ENCODE data around the gene HP1BP3. TPM values are rescaled to one million over a fixed set of nuclear protein-coding genes. Genes with fewer than 3 reads are reported as not detected.
"Not testable (repeated sequence)": the region's sequence is repeated elsewhere in the genome, so short reads cannot be mapped to it uniquely, and the experiment has no call there.

The HP1BP3 gene, protein sequence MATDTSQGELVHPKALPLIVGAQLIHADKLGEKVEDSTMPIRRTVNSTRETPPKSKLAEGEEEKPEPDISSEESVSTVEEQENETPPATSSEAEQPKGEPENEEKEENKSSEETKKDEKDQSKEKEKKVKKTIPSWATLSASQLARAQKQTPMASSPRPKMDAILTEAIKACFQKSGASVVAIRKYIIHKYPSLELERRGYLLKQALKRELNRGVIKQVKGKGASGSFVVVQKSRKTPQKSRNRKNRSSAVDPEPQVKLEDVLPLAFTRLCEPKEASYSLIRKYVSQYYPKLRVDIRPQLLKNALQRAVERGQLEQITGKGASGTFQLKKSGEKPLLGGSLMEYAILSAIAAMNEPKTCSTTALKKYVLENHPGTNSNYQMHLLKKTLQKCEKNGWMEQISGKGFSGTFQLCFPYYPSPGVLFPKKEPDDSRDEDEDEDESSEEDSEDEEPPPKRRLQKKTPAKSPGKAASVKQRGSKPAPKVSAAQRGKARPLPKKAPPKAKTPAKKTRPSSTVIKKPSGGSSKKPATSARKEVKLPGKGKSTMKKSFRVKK
- 100 to 1,000 TPM; 229 to 264 (median 263) TPM for polyA plus RNA-seq (ENCODE audit: insufficient read length in 3 of 3)

DNA sequence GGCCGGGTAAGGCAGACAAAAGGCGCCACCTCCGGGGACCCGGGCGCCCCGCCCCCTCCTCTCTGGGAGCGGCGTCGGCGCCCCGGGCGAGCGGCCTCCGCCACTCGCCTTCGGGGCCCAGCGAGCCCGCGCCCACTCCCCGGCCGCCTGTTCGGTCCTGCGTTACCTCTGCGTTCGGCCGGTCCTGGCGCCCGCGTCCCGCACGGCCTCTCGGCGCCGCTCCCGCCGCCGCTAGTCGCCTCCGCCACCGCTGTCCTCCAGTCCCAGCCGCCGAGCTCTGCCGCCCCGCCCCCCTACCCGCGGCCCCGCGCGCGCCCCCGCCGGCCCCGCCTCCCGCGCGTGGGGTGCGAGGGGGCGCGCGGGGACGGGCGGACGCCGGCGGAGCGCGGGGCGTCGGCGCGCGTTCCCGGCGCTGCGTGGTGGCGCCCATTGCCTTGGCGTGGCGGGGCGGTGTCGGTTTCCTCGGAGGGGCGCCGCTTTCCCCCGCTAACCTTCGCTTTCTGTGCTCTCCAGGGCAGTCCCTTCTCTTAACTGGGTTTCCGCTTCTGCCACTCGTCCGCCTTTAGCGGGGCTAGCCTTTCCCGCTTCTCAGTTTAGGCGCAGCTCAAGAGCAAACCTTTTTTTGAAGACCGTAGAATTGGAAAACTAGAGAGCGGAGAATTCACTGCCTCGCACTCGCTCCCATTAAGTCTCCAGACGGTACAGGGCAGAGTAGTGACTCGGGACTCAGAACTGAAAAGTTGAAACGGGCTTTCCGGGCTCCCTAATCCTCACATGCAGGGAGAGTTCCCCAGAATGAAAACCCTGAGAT is at the start of gene HP1BP3:
Gene HP1BP3, minus strand, starts transcription at position 279 of the 811 bp plus-strand sequence. CDS start 6,867 bp downstream, outside the sequence.
- peak; percentile 53 to 64 (median 63) for DNase-seq (ENCODE audit: low read depth in 3 of 3, low spot score in 2 of 3)

DNA sequence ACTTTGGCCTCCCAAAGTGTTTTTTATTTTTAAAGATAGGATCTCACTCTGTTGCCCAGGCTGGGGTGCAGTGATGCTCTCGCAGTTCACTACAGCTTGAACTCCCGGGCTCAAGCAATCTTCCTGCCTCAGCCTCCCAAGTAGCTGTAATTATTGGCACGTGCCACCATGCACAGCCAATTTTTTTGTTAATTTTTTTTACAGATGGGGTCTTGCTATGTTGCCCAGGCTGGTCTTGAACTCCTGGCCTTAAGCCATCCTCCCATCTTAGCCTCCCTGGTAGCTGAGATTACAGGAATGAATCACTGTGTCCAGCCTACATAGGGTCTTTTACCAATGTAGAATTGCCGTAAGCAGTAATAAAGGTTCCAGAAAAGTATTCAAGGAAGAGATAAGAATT is 49.1 kb upstream of the HP1BP3 start:
- DNase-seq (ENCODE audit: low read depth in 3 of 3, low spot score in 2 of 3), result no peak

DNA sequence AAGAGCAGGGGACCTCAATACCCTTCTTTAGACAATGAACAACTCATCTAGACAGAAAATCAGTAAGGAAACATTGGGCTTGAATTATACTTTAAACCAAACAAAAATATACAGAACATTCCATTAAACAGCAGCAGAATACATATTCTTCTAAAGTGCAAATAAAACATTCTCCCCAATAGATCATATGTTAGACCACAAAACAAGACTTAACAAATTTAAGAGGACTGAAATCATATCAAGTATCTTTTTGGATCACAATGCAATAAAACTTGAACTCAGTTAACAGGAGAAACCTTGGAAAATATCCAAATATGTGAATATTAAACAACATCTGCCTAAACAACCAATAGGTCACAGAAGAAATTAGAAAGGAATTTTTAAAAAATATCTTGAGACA is 47.7 kb upstream of the HP1BP3 start:
- DNase-seq (ENCODE audit: low read depth in 3 of 3, low spot score in 2 of 3), result no peak

DNA sequence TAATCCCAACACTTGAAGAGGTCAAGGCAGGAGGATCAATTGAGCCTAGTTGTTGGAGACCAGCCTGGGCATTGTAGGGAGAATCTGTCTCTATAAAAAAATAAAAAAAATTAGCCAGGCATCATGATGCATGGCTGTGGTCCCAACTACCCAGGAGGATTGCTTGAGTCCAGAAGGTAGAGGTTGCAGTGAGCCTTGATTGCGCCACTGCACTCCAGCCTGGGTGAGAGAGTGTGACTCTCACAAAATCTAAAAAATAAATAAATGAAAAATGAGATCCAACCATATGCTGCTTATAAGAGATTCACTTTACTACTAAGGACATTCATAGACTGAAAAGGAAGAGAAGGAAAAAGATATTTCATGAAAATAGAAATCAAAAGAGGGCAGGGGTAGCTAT is 47.1 kb upstream of the HP1BP3 start:
- no peak for DNase-seq (ENCODE audit: low read depth in 3 of 3, low spot score in 2 of 3)

DNA sequence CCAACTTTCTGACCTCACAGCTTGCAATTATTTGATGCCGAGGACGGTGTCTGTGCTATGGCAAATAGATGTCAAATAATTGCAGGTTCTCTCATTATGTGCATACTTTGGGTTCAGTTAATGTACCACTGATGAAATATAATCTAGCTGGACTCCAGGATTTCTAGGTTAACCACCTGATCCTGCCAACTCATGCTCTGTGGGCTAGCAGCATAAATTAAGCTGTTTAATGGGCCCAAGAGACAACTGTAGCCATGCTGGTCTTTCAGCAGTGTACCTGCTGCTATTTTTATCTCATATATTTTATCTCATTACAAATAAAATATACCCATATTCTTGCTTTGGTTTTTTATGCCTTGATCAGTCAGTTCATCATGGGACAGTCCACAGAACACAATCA is 43.3 kb upstream of the HP1BP3 start:
- DNase-seq (ENCODE audit: low read depth in 3 of 3, low spot score in 2 of 3), result no peak

DNA sequence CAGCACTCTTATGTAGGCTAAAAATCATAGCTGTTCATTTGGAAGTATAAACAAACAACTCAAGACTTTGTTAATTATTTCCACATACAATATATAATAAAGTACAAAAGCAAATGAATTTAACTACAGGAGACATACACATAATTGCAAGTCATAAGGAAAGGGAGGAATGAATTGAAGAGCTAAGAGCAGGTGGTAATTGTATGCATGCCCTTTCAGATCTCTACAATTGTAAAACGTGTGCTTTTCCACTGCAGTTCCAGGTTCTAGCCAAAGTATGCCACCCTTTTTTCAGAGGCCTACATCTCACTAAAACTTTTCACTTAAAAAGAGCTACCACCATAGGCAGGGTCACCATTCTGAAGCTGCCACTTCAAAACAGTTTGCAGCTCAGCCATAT is 42.8 kb upstream of the HP1BP3 start:
- DNase-seq (ENCODE audit: low read depth in 3 of 3, low spot score in 2 of 3), result no peak

DNA sequence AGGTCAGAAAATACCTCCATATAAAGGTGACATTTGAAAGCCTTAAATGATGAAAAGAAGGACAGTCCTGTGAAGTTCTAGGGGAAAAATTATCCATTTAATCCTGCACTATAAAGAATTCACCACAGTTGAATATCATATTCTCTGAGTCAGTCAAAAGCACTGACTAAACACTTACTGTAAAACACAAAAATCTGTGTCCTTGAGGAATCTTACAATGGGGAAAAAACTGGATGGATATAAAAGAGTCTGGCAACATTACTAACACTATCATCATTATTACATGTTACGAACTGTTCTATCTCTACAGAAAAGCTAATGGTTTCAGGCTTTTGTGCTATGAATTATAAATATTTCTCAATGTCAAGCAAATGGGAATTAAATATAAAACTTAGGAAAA is 42.4 kb upstream of the HP1BP3 start:
- no peak for DNase-seq (ENCODE audit: low read depth in 3 of 3, low spot score in 2 of 3)

DNA sequence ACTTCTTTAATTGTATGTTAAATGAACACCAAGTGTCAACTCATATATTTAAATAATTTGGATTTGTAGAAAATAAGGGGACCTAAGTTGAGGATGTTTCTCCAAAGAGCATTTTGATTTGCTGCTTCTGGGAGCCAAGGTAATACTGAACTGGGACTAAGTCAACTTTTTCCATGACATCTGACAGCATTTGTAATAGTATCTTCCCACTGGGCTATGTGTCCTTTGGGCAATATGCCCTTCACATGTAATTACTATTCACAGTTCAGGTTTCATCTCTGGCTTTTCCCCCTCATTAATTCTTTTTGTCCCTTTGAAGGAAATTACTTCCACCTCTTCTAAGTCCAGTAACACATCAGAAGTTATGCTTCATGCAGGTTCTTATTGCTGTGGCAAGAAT is 36.7 kb upstream of the HP1BP3 start:
- no peak for DNase-seq (ENCODE audit: low read depth in 3 of 3, low spot score in 2 of 3)

DNA sequence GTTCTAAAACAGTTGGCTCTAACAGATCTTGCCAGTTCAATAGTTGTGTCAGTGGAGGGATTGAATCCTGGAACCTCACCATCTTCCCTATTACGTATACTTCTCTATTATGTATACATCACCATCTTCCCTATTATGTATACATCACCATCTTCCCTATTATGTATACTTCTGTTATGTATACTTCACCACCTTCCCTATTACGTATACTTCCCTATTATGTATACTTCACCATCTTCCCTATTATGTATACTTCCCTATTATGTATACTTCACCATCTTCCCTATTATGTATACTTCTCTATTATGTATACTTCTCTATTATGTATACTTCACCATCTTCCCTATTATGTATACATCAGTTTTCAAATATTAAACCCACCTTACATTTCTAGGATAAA is 34.4 kb upstream of the HP1BP3 start:
- no peak for DNase-seq (ENCODE audit: low read depth in 3 of 3, low spot score in 2 of 3)

DNA sequence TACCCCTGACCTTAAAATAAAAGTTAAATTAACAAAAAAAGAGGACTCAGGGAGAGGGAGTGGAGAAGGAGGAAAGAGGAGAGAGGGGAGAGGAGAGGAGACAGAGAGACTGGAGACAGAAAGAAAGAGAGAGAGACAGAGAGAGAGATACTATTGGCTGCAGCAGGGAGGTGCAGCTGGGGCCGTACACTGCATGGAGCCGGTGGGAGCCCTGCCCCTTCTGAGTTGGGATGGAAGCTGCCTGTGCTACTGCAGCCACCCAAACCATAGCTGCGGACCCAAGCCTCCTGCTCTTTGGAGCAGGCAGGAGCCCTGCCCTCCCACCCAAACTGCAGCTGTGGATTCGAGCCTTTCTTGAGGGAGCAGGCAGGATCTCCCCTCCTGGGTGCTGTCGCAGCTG is 32.7 kb upstream of the HP1BP3 start:
- no peak for DNase-seq (ENCODE audit: low read depth in 3 of 3, low spot score in 2 of 3)

DNA sequence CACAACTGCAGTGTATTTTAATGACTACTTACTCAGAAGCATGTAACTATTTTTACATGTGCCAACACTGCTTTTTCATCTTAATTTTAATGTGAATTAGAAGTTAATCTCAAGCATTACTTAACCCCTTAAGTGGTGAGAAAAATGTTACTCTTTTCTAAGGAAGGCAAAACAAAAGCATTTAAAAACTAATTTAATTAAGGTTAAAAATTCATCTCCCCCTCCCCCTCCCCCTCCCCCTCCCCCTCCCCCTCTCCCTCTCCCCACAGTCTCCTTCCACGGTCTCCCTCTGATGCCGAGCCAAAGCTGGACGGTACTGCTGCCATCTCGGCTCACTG is 27.4 kb upstream of the HP1BP3 start:
- no peak for DNase-seq (ENCODE audit: low read depth in 3 of 3, low spot score in 2 of 3)

DNA sequence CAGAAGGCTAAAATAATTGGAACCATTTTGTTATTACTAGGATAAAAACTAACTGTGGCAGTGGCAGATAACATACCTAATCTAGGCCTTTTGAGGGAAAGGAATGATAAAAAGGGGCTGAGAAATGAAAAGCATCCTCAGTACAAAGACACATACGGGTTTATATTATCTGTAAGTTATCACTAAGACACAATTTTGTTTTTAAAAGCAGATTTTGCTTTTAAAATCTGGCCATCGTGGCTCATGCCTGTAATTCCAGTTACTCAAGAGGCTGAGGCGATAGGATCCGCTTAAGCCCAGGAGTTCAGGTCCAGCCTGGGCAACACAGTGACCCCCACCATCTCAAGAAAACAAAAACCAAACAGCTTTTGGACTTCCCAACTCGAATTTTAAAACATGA is 24.8 kb upstream of the HP1BP3 start:
- DNase-seq (ENCODE audit: low read depth in 3 of 3, low spot score in 2 of 3), result no peak

DNA sequence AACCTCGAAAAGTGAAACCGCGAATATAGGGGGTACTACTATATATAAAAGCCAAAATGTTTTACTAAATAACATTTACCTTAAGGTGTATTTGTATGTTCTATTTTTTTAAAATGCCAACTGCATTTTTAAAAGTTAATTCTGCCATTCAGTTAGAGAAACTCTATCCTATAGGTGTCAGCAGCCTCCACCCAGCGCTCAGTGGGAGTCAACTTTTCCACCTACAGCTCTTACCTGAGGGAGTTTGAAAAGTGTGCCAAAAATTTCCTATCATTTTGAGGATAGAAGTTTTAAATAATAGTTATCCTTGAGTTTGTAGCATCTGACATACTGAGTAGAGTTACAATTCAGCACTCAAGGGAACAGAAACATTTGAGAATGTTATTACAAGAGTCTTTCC is 6.1 kb upstream of the HP1BP3 start:
- DNase-seq (ENCODE audit: low read depth in 3 of 3, low spot score in 2 of 3), result no peak

DNA sequence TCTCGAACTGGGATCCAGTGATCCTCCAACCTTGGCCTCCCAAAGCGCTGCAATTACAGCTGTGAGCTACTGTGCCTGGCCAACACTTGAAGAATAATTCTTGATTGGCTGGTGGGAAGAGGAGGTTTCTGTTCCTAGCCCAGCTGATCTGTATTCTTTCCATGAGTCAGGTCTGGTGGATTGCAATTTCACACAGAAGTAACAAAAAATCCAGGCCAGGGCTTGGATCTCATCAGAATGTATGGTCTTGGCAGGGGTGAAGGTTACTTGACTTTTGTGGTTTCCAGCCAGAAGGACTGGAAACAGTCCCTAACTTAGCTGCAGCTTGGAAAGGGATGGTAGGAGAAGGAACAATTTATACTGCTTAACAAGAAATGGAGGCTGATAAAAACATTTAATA is 5.1 kb upstream of the HP1BP3 start:
- DNase-seq (ENCODE audit: low read depth in 3 of 3, low spot score in 2 of 3), result no peak

DNA sequence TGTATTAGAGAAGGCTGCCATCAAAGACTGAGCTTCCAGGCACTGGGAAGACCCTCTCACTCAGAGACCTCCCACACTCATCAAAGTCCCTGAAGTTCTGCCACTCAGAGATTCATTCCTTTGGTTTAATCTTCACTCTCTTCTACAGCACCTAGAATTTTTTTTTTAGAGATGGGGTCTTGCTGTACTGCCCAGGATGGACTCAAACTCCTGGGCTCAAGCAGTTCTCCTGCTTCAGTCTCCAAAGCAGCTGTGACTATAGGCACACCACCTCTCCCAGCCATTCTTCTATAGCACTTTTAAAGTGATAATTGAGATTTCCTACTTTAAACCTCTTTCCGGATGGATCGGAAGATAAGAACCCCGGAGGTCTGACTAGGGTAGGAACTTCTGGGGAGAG is 3.7 kb upstream of the HP1BP3 start:
- DNase-seq (ENCODE audit: low read depth in 3 of 3, low spot score in 2 of 3), result no peak

DNA sequence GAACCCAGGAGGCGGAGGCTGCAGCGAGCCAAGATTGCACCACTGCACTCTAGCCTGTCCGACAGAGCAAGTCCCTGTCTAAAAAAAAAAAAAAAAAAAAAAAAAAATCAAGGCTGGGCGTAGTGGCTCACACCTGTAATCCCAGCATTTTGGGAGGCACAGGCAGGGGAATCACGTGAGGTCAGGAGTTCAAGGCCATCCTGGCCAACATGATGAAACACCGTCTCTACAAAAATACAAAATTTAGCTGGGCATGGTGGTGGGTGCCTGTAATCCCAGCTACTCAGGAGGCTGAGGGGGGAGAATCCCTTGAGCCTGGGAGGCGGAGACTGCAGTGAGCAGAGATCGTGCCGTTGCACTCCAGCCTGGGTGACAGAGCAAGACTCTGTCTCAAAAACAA is 2.5 kb upstream of the HP1BP3 start:
- not testable (repeated sequence) for DNase-seq (ENCODE audit: low read depth in 3 of 3, low spot score in 2 of 3)

DNA sequence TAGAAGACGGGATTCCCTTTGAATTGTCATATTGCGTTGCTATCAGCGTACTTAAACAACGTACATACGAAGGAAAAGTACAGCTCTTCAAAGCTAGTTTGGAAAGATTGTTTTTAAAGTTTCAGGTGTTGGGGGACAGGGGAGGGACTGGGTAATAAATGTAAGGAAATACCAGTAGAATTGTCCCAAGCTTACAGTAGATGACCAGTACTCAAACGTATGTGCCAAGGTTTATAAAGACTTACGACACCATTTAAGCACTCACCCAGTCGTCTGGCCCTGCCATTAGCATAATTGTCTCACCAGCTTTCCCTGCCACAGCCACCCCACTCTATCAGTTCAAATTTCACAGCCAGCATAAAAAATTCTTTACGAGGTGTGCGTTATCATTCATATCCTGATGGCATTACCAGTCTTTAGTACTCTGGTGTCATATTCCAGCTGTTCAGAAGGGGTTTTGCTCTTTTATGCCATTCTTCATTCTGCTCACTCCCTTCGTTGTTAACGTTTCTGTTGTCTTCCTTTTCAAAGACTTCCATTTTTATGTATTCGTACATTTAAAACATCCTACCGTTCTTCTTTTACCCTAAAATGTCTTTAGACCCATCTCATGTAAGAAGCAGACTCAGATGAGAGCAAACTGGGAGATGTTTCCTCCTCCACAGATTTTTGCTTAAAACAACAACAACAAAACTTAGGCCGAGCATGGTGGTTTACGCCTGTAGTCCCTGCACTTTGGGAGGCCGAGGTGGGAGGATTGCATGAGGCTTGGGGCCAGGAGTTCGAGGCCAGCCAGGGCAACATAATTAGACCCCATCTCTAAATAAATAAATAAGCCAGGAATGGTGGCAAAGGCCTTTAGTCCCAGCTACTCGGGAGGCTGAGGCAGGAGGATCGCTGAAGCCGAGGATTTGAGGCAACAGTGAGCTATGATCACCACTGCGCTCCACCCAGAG is 1.0 kb upstream of the HP1BP3 start:
- DNase-seq (ENCODE audit: low read depth in 3 of 3, low spot score in 2 of 3), result no peak

DNA sequence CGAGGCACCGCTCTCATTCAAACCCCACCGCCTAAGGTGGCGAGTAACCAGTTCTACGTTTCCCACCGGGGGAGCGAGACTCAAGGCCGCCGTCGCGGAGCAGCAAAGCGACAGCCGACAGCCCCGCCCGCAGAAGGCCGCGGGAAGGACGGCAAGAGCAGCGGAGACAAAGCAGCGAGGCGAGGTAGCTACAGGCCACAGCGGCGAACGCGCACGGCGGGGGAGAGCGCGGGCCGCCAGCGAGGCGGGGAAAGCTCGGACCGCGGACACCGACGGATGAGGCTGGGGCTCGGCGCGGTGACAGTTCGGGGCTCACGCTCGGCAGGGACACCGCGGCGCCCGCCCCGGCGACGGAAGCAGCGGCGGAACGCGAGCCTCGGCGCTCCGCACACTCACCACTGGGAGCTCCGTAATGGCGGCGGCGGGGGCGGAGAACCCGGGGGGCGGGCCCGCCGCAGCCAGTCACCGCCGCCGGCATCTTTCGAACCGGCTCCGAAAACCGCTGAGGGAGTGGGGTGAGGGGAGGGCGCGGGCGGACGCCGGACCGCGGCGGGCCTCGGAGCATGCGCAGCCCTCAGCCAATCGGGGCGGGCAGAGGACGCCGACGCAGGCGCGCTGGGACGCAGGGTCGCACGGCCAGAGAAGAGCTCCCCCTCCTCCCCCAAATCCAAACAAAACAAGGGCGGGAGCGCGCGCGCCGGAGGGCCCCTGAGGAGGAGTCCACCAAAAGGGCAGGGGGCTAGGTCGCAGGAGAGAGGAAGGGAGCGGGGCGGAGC is 666 bp downstream of the HP1BP3 start:
- DNase-seq (ENCODE audit: low read depth in 3 of 3, low spot score in 2 of 3), result peak; percentile 81 to 92 (median 89)

DNA sequence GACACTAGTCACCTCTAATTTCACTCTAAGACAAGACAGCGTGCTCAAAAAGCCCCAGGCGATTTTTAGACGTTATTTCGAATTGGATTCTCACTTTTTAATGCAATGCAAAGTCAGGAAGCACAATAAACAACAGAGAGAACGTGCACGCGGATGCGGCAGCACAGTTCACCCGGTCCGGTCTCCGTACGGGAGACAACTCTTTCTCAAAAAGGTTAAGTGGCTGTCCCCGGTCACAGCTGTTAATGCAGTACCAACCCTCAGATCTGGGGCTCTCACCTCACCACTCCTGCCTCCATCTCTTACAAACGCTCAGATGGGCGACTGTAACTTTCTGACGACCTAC is 1.2 kb downstream of the HP1BP3 start:
- peak in 1 of 3 donors; percentile 12 for DNase-seq (ENCODE audit: low read depth in 3 of 3, low spot score in 2 of 3)

DNA sequence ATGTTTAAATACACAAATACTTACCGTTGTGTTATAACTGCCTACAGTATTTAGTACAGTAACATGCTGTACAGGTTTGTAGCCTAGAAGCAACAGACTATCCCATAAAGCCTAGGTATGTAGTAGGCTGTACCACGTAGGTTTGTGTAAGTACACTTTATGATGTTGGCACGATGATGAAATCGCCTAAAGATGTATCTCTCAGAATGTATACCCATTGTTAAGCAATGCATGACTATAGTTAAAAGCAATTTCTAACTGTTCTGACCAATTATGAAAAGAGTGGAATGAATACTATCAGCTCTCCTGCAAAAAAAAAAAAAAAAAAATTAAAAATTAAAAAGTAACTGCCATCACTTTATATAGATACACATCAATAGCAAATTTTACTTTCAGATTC is 11.4 kb downstream of the HP1BP3 start:
- no peak for DNase-seq (ENCODE audit: low read depth in 3 of 3, low spot score in 2 of 3)
